Astrocyte (in vitro differentiated cells and primary cell): ENCODE results near the gene RAD51B.

Source experiments
- EZH2 ChIP-seq: IDR thresholded peaks from 2 replicates; pipeline ENCODE4 v1.6.1; 2012; ENCODE audit warnings: mild to moderate bottlenecking, low read length, inconsistent platforms; ENCODE audit not compliant: insufficient read depth
- TF ChIP-seq, protein P1 (sequence below): IDR thresholded peaks from 2 replicates; pipeline ENCODE4 v1.5.1; 2011; ENCODE audit warnings: low read depth, mild to moderate bottlenecking, inconsistent platforms, low read length, moderate library complexity; ENCODE audit not compliant: insufficient read depth

GRCh38 chr14:68075382-68076029, 255.9 kb downstream of the RAD51B start:
- TF ChIP-seq EZH2 = no peak
- TF ChIP-seq, protein P1, sequence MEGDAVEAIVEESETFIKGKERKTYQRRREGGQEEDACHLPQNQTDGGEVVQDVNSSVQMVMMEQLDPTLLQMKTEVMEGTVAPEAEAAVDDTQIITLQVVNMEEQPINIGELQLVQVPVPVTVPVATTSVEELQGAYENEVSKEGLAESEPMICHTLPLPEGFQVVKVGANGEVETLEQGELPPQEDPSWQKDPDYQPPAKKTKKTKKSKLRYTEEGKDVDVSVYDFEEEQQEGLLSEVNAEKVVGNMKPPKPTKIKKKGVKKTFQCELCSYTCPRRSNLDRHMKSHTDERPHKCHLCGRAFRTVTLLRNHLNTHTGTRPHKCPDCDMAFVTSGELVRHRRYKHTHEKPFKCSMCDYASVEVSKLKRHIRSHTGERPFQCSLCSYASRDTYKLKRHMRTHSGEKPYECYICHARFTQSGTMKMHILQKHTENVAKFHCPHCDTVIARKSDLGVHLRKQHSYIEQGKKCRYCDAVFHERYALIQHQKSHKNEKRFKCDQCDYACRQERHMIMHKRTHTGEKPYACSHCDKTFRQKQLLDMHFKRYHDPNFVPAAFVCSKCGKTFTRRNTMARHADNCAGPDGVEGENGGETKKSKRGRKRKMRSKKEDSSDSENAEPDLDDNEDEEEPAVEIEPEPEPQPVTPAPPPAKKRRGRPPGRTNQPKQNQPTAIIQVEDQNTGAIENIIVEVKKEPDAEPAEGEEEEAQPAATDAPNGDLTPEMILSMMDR = no peak
